Measurements from ENCODE around the gene RNU1-1. TPM values are rescaled to one million over a fixed set of nuclear protein-coding genes. Genes with fewer than 3 reads are reported as not detected.
"Not testable (repeated sequence)": the region's sequence is repeated elsewhere in the genome, so short reads cannot be mapped to it uniquely, and the experiment has no call there.

The RNU1-1 gene
- under 0.01 TPM in 2 replicates for total RNA-seq
- polyA plus RNA-seq: 3.8 TPM in 1 of 2 replicates, not detected in the other

DNA sequence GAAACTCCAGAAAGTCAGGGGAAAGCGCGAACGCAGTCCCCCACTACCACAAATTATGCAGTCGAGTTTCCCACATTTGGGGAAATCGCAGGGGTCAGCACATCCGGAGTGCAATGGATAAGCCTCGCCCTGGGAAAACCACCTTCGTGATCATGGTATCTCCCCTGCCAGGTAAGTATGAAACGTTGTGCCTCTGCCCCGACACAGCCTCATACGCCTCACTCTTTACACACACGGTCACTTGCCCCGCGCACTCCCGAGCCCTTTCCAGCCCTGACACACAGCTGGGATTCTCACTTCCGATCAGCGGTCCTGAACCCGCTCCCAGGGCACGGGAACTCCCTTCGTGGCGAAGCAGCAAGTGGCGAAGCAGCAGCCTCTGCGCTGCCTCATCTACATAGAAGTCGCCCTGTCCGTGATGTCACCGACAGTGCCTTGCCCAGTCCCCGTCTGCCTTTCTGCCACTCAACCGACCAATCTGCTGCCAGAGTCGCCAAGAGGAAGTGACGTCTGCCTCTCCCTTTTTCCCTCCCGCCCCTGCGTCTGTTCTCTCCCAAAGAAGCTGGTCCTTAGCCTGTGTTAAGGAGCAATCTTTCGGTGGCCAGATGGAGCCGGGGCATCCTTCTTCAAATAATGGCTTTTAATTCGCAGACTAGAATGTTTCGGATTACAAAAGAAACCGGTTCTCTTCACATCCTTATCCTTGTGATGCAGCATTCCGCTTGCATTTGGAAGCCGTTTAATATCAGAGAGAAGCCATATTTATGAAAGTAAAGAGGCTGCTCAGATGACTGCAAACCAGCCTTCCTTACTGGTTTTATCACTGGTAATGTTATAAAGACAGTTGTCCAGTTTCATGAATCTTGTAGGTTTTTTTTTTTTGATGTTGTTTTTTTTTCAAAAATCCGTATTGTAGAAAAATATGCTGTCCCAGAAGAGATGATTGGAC is at the start of gene RNU1-1:
TSS of gene RNU1-1 (minus strand) at position 179 of the 949 bp plus-strand sequence.
- H3K4me3 ChIP-seq: peak within 1 kb of the TSS; percentile 37
- DNase-seq (ENCODE audit: low read depth in 1 of 2, low spot score in 1 of 2): peak; percentile 66 to 80
- H3K9me3 ChIP-seq (ENCODE audit: low read depth); H3K36me3 ChIP-seq; H3K27me3 ChIP-seq; H3K4me1 ChIP-seq (ENCODE audit: low read depth): not testable (repeated sequence)
- H3K27ac ChIP-seq: peak within 1 kb of the TSS; percentile 98

DNA sequence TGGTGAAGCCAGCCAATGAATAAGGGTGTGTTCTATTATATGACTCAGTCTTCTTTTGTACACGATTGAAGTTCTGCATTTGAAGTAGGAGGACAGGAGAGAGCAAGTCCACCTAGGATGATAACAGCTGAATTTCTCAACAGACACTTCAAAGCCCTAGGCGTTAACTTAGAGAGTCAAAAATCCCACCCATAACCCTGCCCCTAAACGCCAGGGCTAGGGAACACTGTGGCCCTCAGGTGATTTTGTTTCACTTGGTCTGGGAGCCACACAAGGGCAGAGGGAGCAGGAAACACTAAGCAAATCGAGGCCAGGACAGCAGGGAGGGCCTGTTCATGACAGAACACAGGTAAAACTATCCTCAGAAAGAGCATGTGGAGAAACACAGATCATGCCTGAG is 47.0 kb upstream of the RNU1-1 start:
- not testable (repeated sequence) for H3K4me3 ChIP-seq; H3K4me1 ChIP-seq (ENCODE audit: low read depth); H3K27me3 ChIP-seq; H3K36me3 ChIP-seq; H3K9me3 ChIP-seq (ENCODE audit: low read depth); DNase-seq (ENCODE audit: low read depth in 1 of 2, low spot score in 1 of 2); H3K27ac ChIP-seq

DNA sequence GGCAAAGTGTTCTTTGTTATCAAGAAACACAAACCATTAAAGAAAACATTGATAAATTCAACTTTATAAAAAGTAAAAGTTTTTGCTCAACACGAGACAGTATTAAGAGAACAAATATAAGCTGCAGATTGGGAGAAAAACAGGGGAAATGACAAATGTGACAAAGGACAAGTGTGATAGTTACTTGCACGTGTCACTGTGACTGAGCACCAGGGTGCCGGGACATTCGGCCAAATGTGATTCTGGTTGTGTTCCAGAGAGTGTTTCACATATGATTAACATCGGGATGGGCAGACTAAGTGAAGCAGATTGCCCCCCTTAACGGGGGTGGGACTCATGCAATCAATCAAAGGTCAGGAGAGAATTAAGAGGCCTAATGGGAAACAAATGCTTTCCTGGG is 46.4 kb upstream of the RNU1-1 start:
- not testable (repeated sequence) for H3K27ac ChIP-seq; H3K36me3 ChIP-seq; H3K4me3 ChIP-seq; H3K27me3 ChIP-seq; H3K4me1 ChIP-seq (ENCODE audit: low read depth); DNase-seq (ENCODE audit: low read depth in 1 of 2, low spot score in 1 of 2); H3K9me3 ChIP-seq (ENCODE audit: low read depth)

DNA sequence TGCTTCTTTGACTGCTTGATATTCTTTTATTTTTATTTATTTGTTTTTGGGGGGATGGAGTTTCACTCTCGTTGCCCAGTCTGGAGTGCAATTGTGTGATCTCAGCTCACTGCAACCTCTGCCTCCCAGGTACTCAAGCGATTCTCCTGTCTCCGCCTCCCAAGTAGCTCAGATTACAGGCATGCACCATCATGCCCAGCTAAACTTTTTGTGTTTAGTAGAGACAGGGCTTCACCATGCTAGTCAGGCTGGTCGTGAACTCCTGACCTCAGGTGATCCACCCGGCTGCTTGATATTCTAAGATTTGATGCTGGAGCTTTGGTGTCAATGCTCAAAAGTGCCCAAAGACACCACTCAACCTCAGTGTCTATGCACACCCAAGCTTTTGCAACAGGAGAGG is 45.6 kb upstream of the RNU1-1 start:
- not testable (repeated sequence) for DNase-seq (ENCODE audit: low read depth in 1 of 2, low spot score in 1 of 2); H3K9me3 ChIP-seq (ENCODE audit: low read depth); H3K27ac ChIP-seq; H3K36me3 ChIP-seq; H3K27me3 ChIP-seq; H3K4me1 ChIP-seq (ENCODE audit: low read depth); H3K4me3 ChIP-seq

DNA sequence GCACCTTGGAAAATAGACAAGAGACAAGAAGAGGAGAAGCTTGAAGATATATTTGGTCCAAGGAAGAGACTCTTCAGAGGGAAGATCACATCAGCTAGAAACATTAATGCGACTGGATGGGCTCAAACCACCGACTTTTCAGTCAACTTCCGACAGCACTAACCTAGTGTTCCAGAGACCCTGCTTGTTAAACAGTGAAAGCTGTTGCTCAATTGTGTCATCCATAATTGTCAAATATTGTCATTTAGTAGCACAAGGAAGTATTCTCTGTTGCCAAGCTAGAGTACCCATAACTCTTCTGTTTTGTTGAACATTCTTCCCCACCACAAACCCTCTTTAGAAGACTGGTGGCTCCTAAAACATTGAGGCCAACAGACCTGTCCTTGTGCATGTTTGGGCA is 42.9 kb upstream of the RNU1-1 start:
- H3K27ac ChIP-seq; H3K4me3 ChIP-seq; DNase-seq (ENCODE audit: low read depth in 1 of 2, low spot score in 1 of 2); H3K36me3 ChIP-seq; H3K27me3 ChIP-seq; H3K9me3 ChIP-seq (ENCODE audit: low read depth); H3K4me1 ChIP-seq (ENCODE audit: low read depth): not testable (repeated sequence)

DNA sequence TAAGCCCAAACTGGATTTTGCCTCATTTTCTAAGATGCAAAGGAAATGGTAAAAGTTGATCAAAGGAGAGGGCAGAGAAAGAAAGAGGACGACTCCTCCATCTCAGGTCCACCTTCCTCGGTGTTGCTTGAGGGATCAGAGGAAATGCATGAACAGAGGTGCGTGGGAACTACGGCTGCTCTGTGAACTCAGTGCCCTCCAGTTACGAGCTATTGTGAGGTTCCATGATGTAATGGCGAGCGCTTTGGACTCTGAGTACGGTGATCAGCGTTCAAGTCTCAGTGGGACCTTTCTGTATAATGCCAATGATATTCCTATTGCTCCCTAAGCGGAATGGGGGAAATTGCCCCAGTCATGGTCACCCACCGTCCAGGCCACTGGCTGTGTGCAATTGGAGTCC is 39.2 kb upstream of the RNU1-1 start:
- H3K36me3 ChIP-seq; H3K4me1 ChIP-seq (ENCODE audit: low read depth); DNase-seq (ENCODE audit: low read depth in 1 of 2, low spot score in 1 of 2); H3K27me3 ChIP-seq; H3K27ac ChIP-seq; H3K9me3 ChIP-seq (ENCODE audit: low read depth); H3K4me3 ChIP-seq: not testable (repeated sequence)

DNA sequence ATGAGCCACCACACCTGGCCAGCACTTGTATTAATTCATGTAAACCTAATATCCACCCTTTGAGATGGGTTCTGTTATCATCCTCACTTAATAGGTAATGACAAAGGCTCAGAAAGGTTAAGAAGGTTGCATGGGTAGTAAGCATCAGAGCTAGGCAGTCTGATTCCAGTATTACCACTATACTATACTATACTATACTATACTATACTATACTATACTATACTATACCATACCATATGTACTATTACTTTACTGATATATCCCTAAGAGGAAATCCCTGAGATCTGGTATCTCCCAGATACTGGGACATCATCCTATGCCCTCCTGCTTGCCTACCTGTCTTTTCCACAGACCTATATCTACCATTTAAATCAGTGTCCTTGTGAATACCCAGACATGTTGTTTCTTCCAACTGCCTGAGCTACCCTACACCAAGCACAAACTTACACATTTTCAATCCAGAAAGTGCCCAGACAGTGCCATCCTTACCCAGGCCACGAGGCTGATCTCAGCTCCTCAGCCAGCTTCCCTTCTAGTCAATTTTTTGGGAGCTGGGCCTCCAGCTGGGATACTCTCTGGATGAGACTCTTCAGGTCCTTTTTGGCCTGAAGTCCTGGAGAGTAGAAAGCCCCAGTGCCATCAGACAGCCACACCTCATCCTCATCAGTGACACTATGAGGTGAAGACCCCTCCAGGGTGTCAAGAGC is 36.3 kb upstream of the RNU1-1 start:
- H3K4me3 ChIP-seq; H3K27me3 ChIP-seq; H3K36me3 ChIP-seq; H3K9me3 ChIP-seq (ENCODE audit: low read depth); H3K4me1 ChIP-seq (ENCODE audit: low read depth); DNase-seq (ENCODE audit: low read depth in 1 of 2, low spot score in 1 of 2); H3K27ac ChIP-seq: not testable (repeated sequence)

DNA sequence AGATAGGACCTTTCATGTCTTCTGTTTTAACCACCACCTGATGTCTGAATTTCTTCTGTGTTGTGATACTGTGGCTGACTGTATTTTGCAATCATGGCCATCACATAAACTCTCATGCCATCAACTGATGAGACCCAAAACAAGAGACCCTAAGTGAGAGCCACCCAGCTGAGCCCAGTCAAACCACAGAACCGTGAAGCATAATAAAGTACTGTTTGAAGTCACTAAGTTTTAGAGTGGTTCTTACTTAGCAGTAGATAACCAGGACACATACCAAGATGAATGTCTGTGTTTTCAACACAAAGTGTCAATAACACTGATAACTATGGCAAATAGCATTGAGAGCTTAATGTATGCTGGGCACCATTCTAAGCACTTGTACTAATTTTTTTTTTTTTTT is 35.5 kb upstream of the RNU1-1 start:
- not testable (repeated sequence) for H3K27me3 ChIP-seq; H3K4me3 ChIP-seq; DNase-seq (ENCODE audit: low read depth in 1 of 2, low spot score in 1 of 2); H3K9me3 ChIP-seq (ENCODE audit: low read depth); H3K36me3 ChIP-seq; H3K27ac ChIP-seq; H3K4me1 ChIP-seq (ENCODE audit: low read depth)

DNA sequence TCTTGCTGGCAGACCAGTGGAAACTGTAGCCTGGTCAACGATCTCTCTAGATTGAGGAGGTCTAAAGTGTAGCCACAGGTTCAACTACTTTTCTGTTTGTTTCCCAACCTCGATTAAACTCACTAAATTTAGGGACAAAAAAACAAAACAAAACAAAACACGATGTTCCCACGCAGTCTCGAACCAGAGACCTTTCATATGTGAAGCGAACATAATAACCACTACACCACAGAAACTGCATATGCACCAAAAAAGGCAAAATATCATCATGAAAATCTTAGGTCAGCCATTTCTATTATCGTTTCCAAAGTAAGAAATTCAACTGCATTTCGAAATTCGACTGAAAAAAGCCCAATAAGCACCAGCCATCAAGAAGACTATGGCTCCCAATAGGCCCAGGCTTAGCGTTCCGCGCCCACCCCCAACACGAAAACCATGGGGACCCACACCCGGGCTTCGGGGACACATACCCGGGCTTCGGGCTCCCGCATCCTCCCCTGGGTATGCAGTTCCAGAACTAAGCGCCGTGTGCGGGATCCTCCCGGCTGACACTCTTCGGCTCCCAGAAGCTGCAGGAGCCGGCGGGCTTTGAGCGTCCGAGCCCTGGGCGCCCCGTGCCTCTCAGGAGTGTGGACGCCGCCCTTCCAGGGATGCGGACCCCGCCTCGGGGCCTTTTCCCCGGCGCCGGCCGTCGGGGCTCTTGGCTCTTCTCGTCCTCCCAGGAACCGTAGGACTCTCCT is 33.6 kb upstream of the RNU1-1 start:
- not testable (repeated sequence) for H3K4me3 ChIP-seq

DNA sequence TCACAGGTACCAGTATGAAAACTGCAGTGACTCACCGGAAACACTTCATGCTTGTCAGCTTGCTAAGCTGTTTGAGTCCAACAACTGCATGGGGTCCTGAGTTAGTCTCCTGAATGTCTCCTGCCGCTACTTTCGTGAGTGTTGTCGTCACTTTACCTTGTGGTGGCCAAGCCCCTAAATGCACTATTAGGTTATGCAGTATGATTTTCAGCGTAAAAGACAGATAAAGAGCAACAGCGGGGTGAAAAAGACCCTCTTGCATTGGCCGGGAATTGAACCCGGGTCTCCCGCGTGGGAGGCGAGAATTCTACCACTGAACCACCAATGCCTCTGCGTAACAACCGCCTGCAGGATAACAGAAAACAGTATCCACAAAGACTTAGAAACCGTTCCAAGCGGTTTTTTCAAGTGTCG is 31.6 kb upstream of the RNU1-1 start:
- not testable (repeated sequence) for H3K9me3 ChIP-seq (ENCODE audit: low read depth); H3K27ac ChIP-seq; H3K4me3 ChIP-seq; H3K4me1 ChIP-seq (ENCODE audit: low read depth); H3K36me3 ChIP-seq; H3K27me3 ChIP-seq
- peak; percentile 5 to 36 for DNase-seq (ENCODE audit: low read depth in 1 of 2, low spot score in 1 of 2)

More for the DNA sequence above, 33.6 kb upstream of the RNU1-1 start:
- H3K36me3 ChIP-seq; DNase-seq (ENCODE audit: low read depth in 1 of 2, low spot score in 1 of 2); H3K9me3 ChIP-seq (ENCODE audit: low read depth); H3K4me1 ChIP-seq (ENCODE audit: low read depth); H3K27me3 ChIP-seq; H3K27ac ChIP-seq: not testable (repeated sequence)

DNA sequence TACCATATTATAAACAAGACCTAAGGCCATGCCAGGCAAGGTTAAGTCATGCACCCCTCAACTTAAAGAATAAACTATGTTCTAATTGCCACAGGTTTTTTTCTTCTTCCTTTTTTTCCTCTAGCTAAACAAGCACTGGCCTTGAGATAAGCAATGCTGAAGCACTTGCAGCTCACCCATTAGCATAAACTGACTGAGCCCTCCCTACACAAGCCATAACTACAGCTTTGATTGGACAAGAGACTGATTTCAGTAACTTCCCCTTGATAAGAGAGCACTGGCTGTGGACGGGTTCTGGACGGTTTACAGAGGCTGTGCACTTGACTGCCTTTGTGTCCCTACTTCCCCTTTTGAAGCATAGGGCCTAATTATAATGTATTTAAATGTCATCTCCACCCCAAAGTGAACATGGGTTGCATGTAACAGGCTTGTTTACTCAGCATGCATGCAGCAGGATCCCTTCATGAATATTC is 26.4 kb upstream of the RNU1-1 start:
- H3K36me3 ChIP-seq: not testable (repeated sequence)

DNA sequence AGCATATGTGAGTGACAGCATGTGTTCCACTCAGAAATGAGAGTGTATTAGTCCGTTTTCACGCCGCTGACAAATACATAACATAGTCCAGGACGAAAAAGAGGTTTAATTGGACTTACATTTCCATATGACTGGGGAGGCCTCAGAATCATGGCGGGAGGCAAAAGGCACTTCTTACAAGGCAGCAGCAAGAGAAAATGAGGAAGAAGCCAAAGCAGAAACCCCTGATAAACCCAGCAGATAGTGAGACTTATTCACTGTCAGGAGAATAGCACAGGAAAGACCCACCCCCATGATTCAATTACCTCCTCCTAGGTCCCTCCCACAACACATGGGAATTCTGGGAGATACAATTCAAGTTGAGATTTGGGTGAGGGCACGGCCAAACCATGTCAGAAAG is 23.4 kb upstream of the RNU1-1 start:
- not testable (repeated sequence) for H3K4me3 ChIP-seq; H3K27ac ChIP-seq; H3K36me3 ChIP-seq; H3K9me3 ChIP-seq (ENCODE audit: low read depth); DNase-seq (ENCODE audit: low read depth in 1 of 2, low spot score in 1 of 2); H3K27me3 ChIP-seq; H3K4me1 ChIP-seq (ENCODE audit: low read depth)

More for the DNA sequence above, 26.4 kb upstream of the RNU1-1 start:
- H3K4me3 ChIP-seq; H3K4me1 ChIP-seq (ENCODE audit: low read depth); H3K27me3 ChIP-seq; H3K9me3 ChIP-seq (ENCODE audit: low read depth): not testable (repeated sequence)
- peak overlapping the region; percentile 88 for H3K27ac ChIP-seq
- peak in 1 of 2 donors; percentile 53 for DNase-seq (ENCODE audit: low read depth in 1 of 2, low spot score in 1 of 2)

DNA sequence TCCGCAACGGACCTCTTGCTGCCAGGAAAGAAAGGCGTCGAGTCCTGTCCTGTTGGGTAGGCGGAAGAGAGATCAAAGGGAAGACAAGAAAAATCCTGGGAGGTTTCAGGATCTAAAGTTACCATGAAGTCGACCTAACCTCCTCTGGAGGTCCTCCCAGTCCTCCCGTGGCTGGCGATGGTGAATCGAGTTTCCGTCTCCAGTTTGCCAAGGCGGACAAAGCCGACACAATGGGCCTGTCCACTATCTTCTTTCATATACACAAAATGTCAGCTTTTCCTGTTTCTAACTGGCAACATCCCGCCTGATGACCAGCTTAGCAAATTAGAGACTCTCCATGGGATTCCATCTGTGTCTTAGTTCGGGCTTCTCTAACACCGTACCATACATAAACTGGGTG is 22.7 kb upstream of the RNU1-1 start:
- H3K9me3 ChIP-seq (ENCODE audit: low read depth); H3K27me3 ChIP-seq; H3K4me1 ChIP-seq (ENCODE audit: low read depth); H3K36me3 ChIP-seq; H3K27ac ChIP-seq; H3K4me3 ChIP-seq; DNase-seq (ENCODE audit: low read depth in 1 of 2, low spot score in 1 of 2): not testable (repeated sequence)

All from cardiac muscle cell (in vitro differentiated cells and primary cell).